ENCODE data around the gene DGUOK. TPM values are rescaled to one million over a fixed set of nuclear protein-coding genes. Genes with fewer than 3 reads are reported as not detected.

DGUOK gene
- total and polyA plus RNA-seq, 10 of the 15 experiments (the other 5 are each of a cell fraction or from before 2014, with no cell fraction given): 64.4 to 234 (median 91.4) TPM

- TF ChIP-seq MXI1 (IDR thresholded peaks at IDR 0.05; ENCODE audit: low read depth, low read length): no peak
- 0 out of 4 replicates have a peak, but pooled peaks of 1 of the 2 experiments have one; percentile 12 for TF ChIP-seq BHLHE40 (IDR thresholded peaks at IDR 0.05; ENCODE audit: borderline replicate concordance in 1 of 2, low read depth in 2 of 2, low read length in 1 of 2)
- TF ChIP-seq TCF12 (IDR thresholded peaks at IDR 0.05; ENCODE audit: low read depth, low read length): no peak
- no peak for TF ChIP-seq RELA (IDR thresholded peaks at IDR 0.05; ENCODE audit: borderline replicate concordance, partially characterized antibody)
- TF ChIP-seq YY1 (IDR thresholded peaks at IDR 0.05; ENCODE audit: low read depth, low read length): no peak
- no peak for TF ChIP-seq ZNF384 (IDR thresholded peaks at IDR 0.05; ENCODE audit: borderline replicate concordance, low read depth, low read length)
- no peak for TF ChIP-seq JUND (IDR thresholded peaks at IDR 0.05; ENCODE audit: low read depth, low read length)
- TF ChIP-seq CUX1 (IDR thresholded peaks at IDR 0.05; ENCODE audit: insufficient replicate concordance, low read depth, low read length): no peak
- TF ChIP-seq IKZF1 (conservative IDR thresholded peaks at IDR 0.05): peak; percentile 51; the same call in 1 of the 2 replicates
- TF ChIP-seq, protein P1, sequence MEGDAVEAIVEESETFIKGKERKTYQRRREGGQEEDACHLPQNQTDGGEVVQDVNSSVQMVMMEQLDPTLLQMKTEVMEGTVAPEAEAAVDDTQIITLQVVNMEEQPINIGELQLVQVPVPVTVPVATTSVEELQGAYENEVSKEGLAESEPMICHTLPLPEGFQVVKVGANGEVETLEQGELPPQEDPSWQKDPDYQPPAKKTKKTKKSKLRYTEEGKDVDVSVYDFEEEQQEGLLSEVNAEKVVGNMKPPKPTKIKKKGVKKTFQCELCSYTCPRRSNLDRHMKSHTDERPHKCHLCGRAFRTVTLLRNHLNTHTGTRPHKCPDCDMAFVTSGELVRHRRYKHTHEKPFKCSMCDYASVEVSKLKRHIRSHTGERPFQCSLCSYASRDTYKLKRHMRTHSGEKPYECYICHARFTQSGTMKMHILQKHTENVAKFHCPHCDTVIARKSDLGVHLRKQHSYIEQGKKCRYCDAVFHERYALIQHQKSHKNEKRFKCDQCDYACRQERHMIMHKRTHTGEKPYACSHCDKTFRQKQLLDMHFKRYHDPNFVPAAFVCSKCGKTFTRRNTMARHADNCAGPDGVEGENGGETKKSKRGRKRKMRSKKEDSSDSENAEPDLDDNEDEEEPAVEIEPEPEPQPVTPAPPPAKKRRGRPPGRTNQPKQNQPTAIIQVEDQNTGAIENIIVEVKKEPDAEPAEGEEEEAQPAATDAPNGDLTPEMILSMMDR (IDR thresholded peaks at IDR 0.05 in 2 of 3, conservative IDR thresholded peaks at IDR 0.05 in 1 of 3; ENCODE audit: control insufficient read depth in 2 of 3, extremely low read depth in 1 of 3, insufficient read depth in 1 of 3, low read depth in 3 of 3, low read length in 3 of 3): 0 out of 6 replicates have a peak, but pooled peaks of 1 of the 3 experiments have one; percentile 5
- TF ChIP-seq MTA2 (IDR thresholded peaks at IDR 0.05; ENCODE audit: low read depth): peak; percentile 61; the same call in 1 of the 2 replicates
- TF ChIP-seq SIX5 (IDR thresholded peaks at IDR 0.05; ENCODE audit: low read depth, low read length, severe bottlenecking): no peak
- no peak for TF ChIP-seq ZNF217 (IDR thresholded peaks at IDR 0.05)
- no peak for TF ChIP-seq EZH2 (IDR thresholded peaks at IDR 0.05; ENCODE audit: borderline replicate concordance, control insufficient read depth, low read depth, low read length)
- no peak for TF ChIP-seq SMARCA5 (IDR thresholded peaks at IDR 0.05)
- TF ChIP-seq, protein P2, sequence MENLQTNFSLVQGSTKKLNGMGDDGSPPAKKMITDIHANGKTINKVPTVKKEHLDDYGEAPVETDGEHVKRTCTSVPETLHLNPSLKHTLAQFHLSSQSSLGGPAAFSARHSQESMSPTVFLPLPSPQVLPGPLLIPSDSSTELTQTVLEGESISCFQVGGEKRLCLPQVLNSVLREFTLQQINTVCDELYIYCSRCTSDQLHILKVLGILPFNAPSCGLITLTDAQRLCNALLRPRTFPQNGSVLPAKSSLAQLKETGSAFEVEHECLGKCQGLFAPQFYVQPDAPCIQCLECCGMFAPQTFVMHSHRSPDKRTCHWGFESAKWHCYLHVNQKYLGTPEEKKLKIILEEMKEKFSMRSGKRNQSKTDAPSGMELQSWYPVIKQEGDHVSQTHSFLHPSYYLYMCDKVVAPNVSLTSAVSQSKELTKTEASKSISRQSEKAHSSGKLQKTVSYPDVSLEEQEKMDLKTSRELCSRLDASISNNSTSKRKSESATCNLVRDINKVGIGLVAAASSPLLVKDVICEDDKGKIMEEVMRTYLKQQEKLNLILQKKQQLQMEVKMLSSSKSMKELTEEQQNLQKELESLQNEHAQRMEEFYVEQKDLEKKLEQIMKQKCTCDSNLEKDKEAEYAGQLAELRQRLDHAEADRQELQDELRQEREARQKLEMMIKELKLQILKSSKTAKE (IDR thresholded peaks at IDR 0.05; ENCODE audit: low read depth, poor library complexity, severe bottlenecking): no peak
- TF ChIP-seq RUNX3 (IDR thresholded peaks at IDR 0.05; ENCODE audit: low read length): peak; percentile 61
- no peak for TF ChIP-seq ESRRA (IDR thresholded peaks at IDR 0.05; ENCODE audit: low read length)
- peak; percentile 49 to 64; a peak in 3 of 4 replicates for TF ChIP-seq IKZF2 (IDR thresholded peaks at IDR 0.05)
- no peak for TF ChIP-seq SREBF1 (IDR thresholded peaks at IDR 0.05; ENCODE audit: low read length)
- peak; percentile 25; the same call in 1 of the 2 replicates for TF ChIP-seq ATF2 (IDR thresholded peaks at IDR 0.05; ENCODE audit: low read length)
Observed at GRCh38 chr2:73972846-73973245, 46.2 kb downstream of the DGUOK start (continued).

All from GM12878 (cell line).